ENCODE measurements around the gene KRT4.

Gene KRT4

DNA sequence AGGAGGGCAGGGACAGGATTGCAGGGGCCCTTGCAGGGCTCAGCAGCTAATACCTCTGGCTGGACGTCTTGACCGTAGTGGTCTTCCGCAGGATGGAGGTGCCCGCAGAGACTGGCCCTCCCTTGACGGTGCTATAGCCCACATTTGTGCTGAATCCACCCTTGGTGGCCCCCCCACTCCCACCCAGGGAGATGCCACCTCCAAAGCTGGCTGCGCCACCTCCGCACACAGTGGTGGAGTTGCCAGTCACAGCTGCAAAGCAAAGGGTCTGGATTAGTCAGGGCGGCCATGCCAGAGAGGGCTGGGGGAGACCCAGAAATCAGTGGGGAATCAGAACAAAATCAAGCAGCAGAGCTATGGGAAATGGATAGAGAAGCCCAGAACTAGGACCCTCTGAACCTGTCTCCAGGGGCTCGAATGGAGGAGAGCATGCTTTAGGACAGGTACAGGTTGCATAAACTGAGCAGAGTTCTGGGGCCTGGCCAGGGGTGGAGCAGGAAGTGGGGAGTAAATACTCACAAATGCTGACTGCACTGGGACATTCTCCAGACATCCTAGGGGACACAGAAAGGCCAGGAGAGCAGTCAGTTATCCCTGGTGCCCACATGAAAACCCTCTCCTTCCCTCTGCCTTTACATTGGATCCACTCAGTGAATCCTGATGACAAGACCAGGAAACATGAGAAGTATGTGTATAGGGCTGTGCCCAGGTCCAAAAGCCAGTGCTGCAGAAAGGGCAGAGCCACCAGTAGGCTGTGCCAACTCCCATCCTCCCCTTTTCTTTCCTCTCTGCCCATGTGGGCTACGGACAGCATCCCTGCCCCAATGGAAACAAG lies 8.1 kb upstream of the KRT4 start:
- no peak for DNase-seq (ENCODE audit: low spot score)

DNA sequence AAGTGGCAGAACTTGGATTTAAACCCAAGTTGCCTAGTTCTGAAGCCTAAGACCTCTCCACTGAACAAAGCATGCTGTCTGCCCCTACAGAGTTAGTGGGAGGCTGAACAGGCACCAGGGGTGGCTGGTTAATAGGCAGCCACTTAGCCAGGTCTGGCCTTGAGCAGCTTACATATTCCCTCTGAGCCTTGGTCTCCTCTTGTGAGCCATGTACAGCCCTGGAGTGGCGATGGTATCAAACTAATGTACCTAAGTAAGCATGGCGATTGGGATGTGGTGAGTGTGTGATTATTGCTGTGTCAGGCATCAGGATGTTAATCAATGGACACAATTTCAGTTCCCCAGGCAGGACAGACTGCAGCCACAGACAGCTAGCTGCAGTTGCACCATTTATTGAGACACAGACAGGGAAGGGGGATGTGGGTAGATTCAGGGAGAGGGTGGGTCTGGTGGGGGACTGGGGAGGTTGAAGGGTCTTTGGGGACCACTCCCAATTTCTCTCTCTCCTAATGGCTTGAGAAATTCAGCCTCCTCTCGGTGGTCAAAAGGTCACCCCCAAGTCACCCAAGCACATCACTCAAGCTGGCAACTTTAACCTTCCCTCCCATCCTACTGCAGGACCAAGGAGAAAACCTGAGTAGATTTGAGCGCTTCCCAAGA lies 7.3 kb upstream of the KRT4 start:
- DNase-seq (ENCODE audit: low spot score) = no peak

DNA sequence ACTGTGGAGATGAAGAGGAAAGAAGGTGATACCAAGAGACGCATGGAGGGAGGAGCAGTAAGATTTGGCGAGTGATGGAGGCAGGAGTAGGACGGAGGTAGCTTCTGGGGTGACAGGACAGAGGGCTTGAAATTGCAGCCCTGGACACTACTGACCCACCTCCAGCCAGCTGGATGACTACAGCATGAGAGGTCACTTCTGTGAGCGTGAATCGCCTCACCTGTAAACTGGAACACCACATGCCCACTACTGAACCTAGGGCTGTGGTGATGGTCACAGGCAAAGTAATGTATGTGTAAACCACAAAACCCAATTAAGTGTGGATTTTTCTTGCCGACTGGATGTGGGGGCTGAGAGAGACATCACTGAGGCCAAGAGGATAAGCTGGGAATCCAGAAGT lies 6.6 kb upstream of the KRT4 start:
- no peak for DNase-seq (ENCODE audit: low spot score)

DNA sequence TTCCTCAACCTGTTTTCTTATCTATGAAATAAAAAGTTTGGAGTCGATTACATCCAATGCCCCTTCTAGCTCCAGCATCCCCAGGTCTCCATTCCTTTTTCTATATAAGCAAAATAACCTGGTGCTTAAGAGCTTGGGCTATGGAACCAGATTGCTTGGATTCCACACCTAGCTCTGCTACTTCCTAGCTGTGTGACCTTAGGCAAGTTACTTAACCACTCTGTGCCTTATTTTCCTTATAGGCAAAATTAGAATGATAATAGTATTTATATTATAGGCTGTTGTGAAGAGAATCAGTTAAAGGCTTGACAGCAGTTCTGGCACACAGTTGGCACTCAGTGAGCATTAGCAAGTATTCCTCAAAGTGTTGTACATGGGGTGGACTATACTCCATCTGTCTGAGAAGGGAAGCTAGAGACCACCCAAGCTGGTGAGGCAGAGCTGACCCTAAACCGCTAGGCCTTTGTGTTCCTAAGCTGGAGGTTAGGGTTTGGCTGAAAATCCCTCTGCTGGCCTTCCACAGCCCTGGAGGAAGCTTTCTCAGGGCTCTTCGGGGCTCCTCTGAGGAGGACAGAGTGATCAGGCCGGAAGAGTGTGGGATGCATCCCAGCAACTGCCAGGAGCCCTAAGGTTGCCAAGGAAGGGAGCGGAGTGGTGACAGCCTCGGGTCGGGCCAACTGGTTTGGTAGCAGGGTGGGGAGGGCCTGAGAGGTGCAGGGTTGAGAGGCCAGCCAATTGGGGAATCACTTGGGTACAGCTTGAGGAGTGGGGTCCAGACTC lies 6.0 kb upstream of the KRT4 start:
- DNase-seq (ENCODE audit: low spot score) = peak; percentile 77

DNA sequence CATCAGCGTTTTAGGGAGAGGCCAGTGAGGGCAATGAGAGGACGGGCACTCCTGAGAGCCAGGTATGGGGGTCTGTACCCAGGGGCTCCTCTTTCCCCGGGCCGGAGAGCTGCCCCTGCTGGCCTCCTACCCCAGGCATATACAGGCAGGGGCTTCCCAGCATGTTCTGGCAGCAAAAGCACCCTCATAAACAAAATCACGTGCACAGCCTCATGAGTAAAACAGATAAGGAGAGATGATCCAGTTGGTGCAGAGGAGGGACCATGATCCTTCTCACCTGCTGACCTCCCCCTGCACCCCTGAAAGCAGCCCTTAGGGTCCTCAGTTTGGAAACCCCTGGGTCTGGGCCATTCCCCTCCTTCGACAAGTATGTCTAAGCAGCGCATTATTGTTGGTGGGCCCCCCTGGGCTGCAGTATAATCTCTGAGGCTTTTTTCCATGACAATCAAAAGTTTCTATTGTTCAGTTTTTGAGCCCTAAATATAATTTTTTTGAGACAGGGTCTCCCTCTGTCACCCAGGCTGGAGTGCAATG lies 5.0 kb upstream of the KRT4 start:
- no peak for DNase-seq (ENCODE audit: low spot score)

DNA sequence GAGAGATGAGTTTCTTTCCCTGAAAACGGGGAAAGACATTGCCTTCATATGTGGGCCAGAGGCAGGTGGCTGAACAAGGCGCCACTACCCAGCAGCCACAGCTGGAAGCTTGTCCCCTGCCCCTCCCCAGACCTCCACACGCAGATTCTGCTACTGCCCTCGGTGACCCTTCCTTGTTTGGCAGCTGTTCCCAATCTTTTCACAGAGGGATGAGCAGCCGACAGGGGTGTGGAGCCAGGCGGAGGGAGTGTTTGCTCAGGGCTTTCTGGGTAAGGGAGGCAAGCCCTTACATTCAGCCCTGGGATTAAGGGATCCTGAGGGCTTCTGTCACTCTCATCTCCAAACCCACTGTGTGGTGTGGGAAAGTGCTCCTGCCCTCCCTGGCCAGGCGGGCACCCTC lies 4.5 kb upstream of the KRT4 start:
- peak; percentile 90 for DNase-seq (ENCODE audit: low spot score)

DNA sequence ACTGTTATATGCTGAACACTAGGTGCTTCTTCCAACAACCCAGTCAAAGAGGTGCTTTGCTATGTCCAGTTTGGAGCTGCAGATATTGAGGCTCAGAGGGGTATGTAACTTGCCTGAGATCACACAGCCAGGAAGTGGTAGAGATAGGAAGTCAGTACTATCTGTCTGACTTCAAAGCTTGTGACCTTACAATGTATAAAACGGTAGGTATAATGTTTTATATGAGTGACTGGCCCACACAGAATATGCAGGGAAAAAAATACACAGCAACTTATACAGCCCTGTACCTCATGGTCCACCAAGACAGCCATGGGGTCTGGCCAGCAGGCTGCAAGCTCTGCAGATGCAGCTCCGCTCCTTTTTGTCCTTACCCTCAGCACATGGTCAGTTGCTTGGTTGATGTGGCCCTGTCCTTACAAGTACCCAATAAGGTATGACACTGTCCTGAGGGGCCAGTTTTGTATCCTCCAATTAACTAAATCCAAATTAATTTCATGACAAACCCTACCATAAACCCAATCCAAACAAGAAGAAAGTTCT lies 3.9 kb upstream of the KRT4 start:
- DNase-seq (ENCODE audit: low spot score) = no peak

DNA sequence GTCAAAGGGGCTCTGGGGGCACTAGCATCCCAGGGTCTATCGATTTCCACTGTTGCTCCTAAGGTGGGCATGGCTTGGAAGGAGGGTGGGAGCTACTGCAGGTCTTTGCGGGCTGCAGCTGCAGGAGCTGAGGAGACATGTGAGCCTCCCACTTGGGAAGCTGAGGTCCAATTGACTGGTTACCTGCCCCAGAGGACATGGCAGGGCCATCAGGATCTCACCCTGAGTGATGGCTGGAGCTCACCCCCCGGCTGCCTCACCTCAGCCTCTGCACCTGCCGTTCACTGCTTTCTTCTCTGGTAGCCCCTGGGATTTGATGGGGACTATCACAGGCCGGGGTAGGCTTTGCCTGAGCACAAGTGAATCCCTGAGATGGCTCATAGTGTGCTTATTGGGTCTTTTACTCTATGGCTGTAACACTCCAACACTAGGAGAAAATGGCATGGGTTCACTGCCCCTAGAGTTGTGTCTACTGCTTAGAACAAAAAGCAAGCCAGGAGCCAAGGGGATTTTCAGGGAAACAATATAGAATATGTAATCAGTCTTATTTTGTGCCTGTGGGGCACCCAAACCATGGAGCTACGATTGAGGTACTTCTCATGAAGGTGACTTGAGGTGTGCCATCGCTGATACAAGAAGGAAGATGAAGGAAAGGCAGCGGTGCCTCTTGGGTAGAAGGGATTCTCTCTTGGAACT lies 3.2 kb upstream of the KRT4 start:
- DNase-seq (ENCODE audit: low spot score) = no peak

DNA sequence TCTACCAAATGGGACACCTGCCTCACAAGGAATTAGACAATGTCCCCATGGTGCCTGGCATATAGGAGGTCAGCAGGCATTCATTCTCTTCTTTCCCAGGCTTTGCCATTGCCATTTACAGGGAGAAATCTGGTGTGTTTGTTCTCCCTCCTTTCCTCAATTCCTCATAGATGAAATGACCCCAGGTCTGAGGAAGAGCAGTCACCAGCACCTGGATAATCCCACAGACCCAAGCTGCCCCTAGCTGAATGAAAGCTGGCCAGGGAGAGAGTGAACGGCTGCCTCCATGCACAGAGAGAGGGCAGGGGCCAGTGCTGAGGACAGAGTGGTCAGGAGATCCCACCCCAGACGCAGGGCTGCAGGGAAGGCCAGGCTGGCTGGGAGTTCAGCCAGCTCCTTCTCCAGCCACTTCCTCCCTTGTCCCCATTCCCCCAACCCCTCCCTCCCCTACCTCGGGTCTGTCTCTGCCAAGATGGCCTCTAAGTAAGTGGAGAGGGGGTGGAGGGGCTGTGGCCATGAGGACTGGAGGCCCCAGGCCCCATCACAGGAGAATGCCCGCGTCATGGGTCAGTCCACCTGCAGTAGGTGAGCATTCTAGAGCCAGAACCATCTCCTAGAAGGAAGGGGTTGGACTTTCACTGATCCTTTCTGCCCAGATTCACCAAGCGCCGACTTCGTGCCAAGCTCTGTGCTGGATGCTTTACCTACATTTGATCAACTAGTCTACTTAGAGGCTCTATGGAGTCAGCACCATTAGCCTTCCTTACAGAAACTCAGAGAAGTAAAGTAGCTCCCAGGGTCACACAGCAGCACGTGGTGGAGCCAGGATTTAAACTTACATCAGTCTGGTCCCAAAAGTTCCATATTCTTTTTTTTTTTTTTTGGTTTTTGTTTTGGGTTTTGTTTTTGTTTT lies 2.0 kb upstream of the KRT4 start:
- DNase-seq (ENCODE audit: low spot score) = no peak

DNA sequence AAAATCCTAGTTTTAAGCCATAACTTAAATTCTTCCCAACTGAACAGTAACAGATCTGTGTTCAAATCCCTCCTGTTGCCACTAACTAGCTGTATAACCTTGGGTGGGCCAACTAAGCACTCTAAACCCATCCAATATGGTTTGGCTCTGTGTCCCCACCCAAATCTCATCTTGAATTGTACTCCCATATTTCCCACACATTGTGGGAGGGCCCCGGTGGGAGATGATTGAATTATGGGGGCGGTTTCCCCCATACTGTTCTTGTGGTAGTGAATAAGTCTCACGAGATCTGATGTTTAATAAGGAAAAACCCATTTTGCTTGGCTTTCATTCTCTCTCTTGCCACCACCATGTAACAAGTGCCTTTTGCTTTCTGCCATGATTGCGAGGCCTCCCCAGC lies 1.2 kb upstream of the KRT4 start:
- no peak for DNase-seq (ENCODE audit: low spot score)

DNA sequence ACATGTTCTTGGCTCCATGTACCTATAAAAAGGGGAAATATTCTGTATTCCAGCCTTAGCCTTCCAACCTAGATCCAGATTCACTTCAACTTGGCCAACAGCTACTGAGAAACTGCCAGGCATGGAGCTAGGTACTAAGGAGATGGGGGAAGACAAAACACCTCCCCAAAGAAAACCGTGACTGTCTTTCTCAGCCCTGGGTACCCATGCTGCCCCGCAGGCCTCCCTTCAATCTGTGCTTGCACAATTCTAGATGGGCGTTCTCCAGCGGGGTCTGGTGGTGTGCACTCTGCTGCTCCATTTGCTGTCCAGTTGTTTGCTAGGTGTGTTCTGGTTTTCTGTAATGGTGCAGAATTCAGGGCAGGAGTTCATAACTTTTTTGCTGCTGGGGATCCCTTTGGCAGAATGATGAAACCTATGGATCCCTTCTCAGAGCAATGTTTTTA lies 817 bp upstream of the KRT4 start:
- DNase-seq (ENCODE audit: low spot score) = no peak

DNA sequence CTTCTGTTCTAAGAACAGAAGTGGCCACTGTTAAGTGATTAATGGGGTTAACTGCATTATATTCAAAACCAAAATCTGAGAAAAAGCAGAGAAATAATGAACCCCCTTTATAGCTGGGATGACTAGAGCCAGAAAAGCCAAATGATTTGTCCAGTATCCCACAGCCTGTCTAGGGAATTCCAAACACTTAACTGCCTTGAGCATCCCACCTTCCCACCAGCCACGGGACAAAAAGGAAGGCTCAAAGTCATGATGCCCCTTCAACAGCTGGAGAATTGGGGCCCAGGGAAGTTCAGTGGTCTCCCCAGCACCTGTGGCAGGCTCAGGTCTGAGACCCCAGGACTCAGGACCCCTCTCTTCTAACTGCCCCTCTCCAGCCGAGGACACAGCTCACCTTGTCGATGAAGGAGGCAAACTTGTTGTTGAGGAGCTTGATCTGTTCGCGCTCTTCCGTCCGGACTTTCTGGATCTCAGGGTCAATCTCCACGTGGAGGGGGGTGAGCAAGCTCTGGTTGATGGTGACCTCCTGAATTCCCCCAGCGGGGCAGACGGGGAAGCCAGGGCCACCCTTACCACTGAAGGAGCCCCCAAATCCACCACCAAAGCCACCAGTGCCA lies 605 bp downstream of the KRT4 start:
- DNase-seq (ENCODE audit: low spot score) = no peak

DNA sequence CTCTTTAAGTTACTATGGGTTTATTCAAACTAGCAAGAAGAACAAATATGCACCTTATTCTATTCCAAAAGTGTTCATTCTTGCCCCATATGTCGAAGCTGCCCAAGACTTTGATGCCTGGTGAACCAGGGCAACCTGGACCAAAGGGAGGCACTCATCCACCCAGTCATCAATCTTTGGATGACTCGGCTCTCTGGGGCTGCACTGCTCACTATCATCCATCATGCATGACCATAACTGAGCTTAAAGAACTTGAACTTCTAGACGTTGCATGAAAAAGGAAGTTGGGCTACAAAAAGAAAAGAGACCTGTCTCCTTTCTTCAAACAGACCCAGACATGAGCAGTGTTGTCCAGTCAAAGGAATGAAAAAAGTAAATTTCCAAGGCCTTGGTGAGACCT lies 1.2 kb downstream of the KRT4 start:
- no peak for DNase-seq (ENCODE audit: low spot score)

DNA sequence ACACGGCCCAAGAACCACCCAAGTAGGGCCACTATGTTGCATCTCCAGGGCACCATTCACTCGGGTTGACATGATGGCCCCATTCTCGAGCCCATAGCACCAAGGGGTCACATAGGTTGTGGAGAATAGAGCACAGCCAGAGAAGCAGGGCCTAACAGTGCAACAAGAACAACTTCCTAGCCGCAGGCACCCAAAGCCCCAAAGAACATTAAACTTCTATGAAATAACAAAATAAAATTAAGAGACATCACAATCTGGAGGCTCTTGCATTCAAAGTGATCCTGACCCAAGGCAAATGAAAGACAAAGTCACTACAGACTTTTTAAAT lies 1.9 kb downstream of the KRT4 start:
- DNase-seq (ENCODE audit: low spot score) = no peak

DNA sequence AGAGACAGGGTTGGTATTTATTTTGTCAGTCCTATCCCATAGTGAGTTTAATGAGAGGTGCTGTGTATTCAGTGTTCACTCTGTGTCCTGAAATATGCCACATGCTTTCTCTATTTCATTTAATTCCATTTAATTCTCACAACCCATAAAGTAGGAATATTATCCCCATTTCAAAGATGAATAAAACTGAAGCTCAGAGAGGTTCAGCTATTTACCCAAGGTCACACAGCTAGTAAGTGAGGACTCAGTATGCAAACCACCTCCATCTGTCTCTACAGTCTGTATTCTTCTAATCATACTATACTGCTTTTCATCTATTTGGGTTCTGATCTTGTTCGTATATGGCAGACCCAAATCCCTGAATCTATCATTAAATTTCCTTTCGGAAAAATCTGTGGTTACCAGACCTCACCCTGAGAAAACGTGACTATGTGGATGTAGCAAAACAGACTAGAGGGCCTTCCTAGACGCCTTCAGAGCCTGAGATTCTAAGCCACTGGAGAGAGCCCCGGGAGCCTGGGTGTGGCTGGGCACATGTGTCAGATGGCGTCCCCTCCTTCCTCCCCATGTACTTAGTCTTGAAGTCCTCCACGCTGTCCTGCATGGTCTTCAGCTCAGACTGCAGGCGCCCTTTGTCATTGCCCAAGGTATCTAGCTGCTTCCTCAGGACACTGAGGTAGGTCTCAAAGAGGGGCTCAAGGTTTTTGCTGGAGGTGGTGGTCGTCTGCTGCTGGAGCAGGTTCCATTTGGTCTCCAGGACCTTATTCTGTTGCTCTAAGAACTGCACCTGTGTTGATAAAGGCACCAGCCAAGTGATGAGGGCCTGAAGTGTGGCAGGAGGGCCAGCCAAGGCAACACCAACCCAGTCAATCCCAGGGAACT lies 2.5 kb downstream of the KRT4 start:
- no peak for DNase-seq (ENCODE audit: low spot score)

DNA sequence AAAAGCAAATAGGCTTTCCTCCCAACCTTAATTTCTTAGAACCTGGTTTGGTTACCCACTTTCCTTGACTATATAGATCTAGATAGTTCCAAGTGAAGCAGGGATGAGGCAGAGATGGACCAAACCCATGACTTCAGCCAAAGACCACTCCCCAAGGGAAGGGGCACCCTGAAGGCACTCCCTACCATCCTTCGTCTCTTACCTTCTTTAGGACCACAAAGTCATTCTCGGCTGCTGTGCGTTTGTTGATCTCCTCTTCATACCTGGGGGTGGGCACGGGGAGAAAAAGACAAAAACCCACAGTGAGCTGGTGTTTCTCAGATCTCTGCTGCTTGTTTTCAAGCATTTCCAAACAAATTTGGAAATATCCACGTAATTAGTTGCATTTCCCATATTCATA lies 3.4 kb downstream of the KRT4 start:
- DNase-seq (ENCODE audit: low spot score) = no peak

DNA sequence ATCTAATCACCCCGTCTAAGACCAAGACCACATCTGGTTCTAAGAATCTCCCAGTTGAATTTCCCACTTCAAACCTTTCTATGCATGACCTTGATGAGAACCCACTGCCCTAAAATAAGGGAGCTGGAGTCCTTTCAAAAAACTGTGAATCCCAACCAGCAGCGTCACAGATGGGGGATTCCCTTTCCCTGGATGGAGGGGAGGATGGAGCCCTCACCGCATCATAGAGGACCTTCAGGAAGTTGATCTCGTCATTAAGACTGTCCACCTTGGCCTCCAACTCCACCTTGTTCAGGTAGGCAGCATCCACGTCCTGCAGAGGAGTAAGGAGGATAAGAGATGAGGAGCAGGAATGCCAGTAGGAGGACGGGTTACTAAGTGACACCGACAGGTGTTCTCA lies 4.8 kb downstream of the KRT4 start:
- DNase-seq (ENCODE audit: low spot score) = no peak

DNA sequence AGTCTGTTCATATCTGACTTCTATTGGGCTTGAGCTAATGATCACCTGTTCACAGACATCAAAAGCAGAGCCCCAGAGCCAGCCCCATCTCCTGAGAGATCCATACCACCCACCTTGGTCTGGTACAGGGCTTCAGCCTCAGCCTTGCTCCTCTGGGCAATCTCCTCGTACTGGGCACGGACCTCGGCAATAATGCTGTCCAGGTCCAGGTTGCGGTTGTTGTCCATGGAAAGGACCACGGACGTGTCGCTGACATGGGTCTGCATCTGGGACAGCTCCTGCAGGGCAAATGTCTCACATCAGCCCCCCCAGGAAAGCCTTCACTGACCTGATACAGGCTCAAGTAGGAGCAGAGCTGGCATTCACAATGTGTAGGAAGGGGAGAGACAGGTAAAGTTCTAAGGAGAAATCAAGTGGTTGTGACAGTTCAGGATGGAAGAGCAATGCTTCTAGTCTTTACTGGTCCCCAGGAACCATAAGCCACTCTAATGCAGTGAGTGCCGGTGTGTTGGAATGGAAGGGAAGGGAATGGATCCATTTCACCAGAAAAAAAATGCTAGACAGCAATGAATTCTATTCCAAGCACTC lies 5.2 kb downstream of the KRT4 start:
- DNase-seq (ENCODE audit: low spot score) = no peak
